HL-60 (cell line): Measurements from ENCODE around the gene DMGDH.

ENCODE experiments used
- DNase-seq, 2 experiments: peaks; one replicate each; pipeline ENCODE4 v3.0.0-alpha.2; 2010 to 2020; ENCODE audit warnings: low read depth in 1 of 2, low spot score in 1 of 2
- H3K27ac ChIP-seq: fragments of 250-450 bp; sonication (Bioruptor Pico); replicated peaks from 2 replicates; pipeline ENCODE4 v1.5.1; 2020; ENCODE audit warnings: mild to moderate bottlenecking, moderate library complexity
- H3K27me3 ChIP-seq: fragments of 250-450 bp; sonication (Bioruptor Pico); 2 replicates; pipeline ENCODE4 v1.5.1; 2021; ENCODE audit warnings: mild to moderate bottlenecking, moderate library complexity; ENCODE audit not compliant: insufficient read depth, poor library complexity, severe bottlenecking
- H3K4me3 ChIP-seq: replicated peaks from 2 replicates; pipeline ENCODE4 v1.5.1; 2011; ENCODE audit warnings: mild to moderate bottlenecking, control low read depth, low read length; ENCODE audit not compliant: insufficient read depth
- CTCF ChIP-seq: IDR thresholded peaks from one replicate; pipeline ENCODE4 v1.5.1; 2011; ENCODE audit warnings: low read length, control low read depth, inconsistent platforms; ENCODE audit not compliant: insufficient read depth
- GABPA ChIP-seq: IDR thresholded peaks from 2 replicates; pipeline ENCODE4 v1.6.1; 2012; ENCODE audit warnings: low read depth
- POLR2AphosphoS5 ChIP-seq: IDR thresholded peaks from 2 replicates; pipeline ENCODE4 v1.6.1; 2012; ENCODE audit warnings: low read depth
- SPI1 ChIP-seq: IDR thresholded peaks from 2 replicates; pipeline ENCODE4 v1.6.1; 2012; ENCODE audit warnings: low read depth, mild to moderate bottlenecking, borderline replicate concordance
- TF ChIP-seq, protein P1 (sequence below): IDR thresholded peaks from 2 replicates; pipeline ENCODE4 v1.6.1; 2012; ENCODE audit warnings: low read depth; ENCODE audit not compliant: insufficient replicate concordance

Gene DMGDH

DNA sequence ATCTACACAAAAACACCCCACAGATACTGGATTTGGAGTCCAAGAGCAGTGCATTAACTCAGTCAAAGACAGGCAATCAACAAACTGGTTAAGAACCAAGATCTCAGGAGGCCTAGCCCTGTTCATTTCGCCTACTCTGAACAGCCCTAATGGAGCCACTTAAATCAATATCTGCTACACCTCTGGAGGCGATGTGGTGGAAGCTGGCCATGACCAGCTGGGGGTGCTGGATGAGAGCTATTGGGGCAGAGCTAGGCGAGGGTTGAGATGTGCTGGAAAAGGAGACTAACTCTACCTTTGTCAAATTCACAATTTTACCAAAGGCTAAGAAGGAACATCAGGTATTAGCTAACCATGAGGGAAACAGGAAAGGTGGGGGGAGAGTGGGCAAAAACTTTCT is 61.1 kb downstream of the DMGDH start:
- no peak for DNase-seq

GRCh38 chr5:79007872-79008271 is 61.6 kb downstream of the DMGDH start:
- no peak for DNase-seq
- H3K27ac ChIP-seq: no peak overlapping the region
- TF ChIP-seq, protein P1, sequence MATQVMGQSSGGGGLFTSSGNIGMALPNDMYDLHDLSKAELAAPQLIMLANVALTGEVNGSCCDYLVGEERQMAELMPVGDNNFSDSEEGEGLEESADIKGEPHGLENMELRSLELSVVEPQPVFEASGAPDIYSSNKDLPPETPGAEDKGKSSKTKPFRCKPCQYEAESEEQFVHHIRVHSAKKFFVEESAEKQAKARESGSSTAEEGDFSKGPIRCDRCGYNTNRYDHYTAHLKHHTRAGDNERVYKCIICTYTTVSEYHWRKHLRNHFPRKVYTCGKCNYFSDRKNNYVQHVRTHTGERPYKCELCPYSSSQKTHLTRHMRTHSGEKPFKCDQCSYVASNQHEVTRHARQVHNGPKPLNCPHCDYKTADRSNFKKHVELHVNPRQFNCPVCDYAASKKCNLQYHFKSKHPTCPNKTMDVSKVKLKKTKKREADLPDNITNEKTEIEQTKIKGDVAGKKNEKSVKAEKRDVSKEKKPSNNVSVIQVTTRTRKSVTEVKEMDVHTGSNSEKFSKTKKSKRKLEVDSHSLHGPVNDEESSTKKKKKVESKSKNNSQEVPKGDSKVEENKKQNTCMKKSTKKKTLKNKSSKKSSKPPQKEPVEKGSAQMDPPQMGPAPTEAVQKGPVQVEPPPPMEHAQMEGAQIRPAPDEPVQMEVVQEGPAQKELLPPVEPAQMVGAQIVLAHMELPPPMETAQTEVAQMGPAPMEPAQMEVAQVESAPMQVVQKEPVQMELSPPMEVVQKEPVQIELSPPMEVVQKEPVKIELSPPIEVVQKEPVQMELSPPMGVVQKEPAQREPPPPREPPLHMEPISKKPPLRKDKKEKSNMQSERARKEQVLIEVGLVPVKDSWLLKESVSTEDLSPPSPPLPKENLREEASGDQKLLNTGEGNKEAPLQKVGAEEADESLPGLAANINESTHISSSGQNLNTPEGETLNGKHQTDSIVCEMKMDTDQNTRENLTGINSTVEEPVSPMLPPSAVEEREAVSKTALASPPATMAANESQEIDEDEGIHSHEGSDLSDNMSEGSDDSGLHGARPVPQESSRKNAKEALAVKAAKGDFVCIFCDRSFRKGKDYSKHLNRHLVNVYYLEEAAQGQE: no peak
- no peak for TF ChIP-seq CTCF
- TF ChIP-seq POLR2AphosphoS5: no peak
- TF ChIP-seq SPI1: no peak
- TF ChIP-seq GABPA: no peak
- no peaks in the 10 kb centered on the region for H3K27me3 ChIP-seq
- no peak overlapping the region for H3K4me3 ChIP-seq

More for the DNA sequence above, 61.1 kb downstream of the DMGDH start:
- H3K27me3 ChIP-seq: no peaks in the 10 kb centered on the region
- H3K4me3 ChIP-seq: no peak overlapping the region
- no peak for TF ChIP-seq CTCF
- no peak for TF ChIP-seq SPI1
- TF ChIP-seq POLR2AphosphoS5: no peak
- TF ChIP-seq, protein P1: no peak
- no peak for TF ChIP-seq GABPA
- no peak overlapping the region for H3K27ac ChIP-seq

GRCh38 chr5:79005936-79006631 is 63.4 kb downstream of the DMGDH start:
- H3K4me3 ChIP-seq: no peak overlapping the region

More at GRCh38 chr5:79005936-79006631, 63.4 kb downstream of the DMGDH start:
- H3K27ac ChIP-seq: no peak overlapping the region
- no peaks in the 10 kb centered on the region for H3K27me3 ChIP-seq
- no peak for DNase-seq
- no peak for TF ChIP-seq SPI1
- TF ChIP-seq, protein P1: no peak
- no peak for TF ChIP-seq CTCF
